ENCODE results near the gene SPIN1.

- TF ChIP-seq USF1 (IDR thresholded peaks at IDR 0.05), result no peak
- TF ChIP-seq FOXM1 (IDR thresholded peaks at IDR 0.05; ENCODE audit: borderline replicate concordance, low read depth), result no peak
- TF ChIP-seq CEBPB (IDR thresholded peaks at IDR 0.05), result no peak
- TF ChIP-seq MAX (IDR thresholded peaks at IDR 0.05), result no peak
- TF ChIP-seq ZBTB7A (IDR thresholded peaks at IDR 0.05; ENCODE audit: low read depth), result no peak
Measured at GRCh38 chr9:88391236-88391635, 3.0 kb downstream of the SPIN1 start.
